ENCODE measurements around the gene GBX2.

Gene GBX2

GRCh38 chr2:236168110-236169080, at the start of gene GBX2:
GBX2 (minus strand) TSS chr2:236168386; CDS start chr2:236167971, 415 bp downstream.
- DNase-seq: no peak

- no peak for DNase-seq
Measured at GRCh38 chr2:236217926-236218325, 49.7 kb upstream of the GBX2 start.

- DNase-seq: no peak
Measured at GRCh38 chr2:236216711-236217110, 48.5 kb upstream of the GBX2 start.

GRCh38 chr2:236215761-236216333, 47.7 kb upstream of the GBX2 start:
- no peak for DNase-seq

GRCh38 chr2:236215196-236215595, 47.0 kb upstream of the GBX2 start:
- DNase-seq: no peak

- no peak for DNase-seq
Measured at GRCh38 chr2:236214376-236214995, 46.3 kb upstream of the GBX2 start.

- no peak for DNase-seq
Measured at GRCh38 chr2:236211296-236211695, 43.1 kb upstream of the GBX2 start.

GRCh38 chr2:236210536-236210935, 42.4 kb upstream of the GBX2 start:
- no peak for DNase-seq

- no peak for DNase-seq
Measured at GRCh38 chr2:236209996-236210395, 41.8 kb upstream of the GBX2 start.

GRCh38 chr2:236209535-236209934, 41.3 kb upstream of the GBX2 start:
- DNase-seq: no peak

GRCh38 chr2:236208019-236208926, 40.1 kb upstream of the GBX2 start:
- no peak for DNase-seq

GRCh38 chr2:236207472-236207871, 39.3 kb upstream of the GBX2 start:
- DNase-seq: no peak

GRCh38 chr2:236205867-236206645, 37.9 kb upstream of the GBX2 start:
- DNase-seq: no peak

GRCh38 chr2:236204953-236205352, 36.8 kb upstream of the GBX2 start:
- DNase-seq: no peak

GRCh38 chr2:236200378-236200777, 32.2 kb upstream of the GBX2 start:
- no peak for DNase-seq

GRCh38 chr2:236196366-236196765, 28.2 kb upstream of the GBX2 start:
- no peak for DNase-seq

- DNase-seq: no peak
Measured at GRCh38 chr2:236195726-236196125, 27.5 kb upstream of the GBX2 start.

- DNase-seq: no peak
Measured at GRCh38 chr2:236194786-236195185, 26.6 kb upstream of the GBX2 start.

GRCh38 chr2:236193026-236193425, 24.8 kb upstream of the GBX2 start:
- DNase-seq: no peak

GRCh38 chr2:236190674-236191073, 22.5 kb upstream of the GBX2 start:
- DNase-seq: no peak

GRCh38 chr2:236184701-236185100, 16.5 kb upstream of the GBX2 start:
- no peak for DNase-seq

Data from activated CD4-positive, alpha-beta T cell treated with anti-CD3 and anti-CD28 coated beads, Interleukin-2, amount 50 U/mL, for 48 hours (primary cell).